Measurements from ENCODE around the gene SPHK2.

SPHK2 gene

DNA sequence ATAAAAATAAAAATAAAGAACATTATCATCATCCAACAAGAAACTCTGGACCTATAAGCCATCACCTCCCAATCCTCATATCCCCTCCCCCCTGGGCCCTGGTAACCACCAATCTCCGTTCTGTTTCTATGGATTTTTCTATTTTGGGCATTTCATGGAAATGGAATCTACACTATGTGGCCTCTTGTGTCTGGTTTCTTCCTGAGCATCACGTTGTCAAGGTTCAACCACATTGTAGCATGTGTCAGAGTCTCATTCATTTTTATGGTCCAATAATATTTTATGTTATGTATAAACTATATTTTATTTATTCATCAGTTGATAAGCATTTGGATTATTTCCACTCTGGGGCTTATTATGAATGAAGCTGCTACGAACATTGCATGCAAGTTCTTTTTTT, 40.4 kb upstream of the SPHK2 start:
- TF ChIP-seq SP1 (IDR thresholded peaks at IDR 0.05) (no peak), FOXK2 (IDR thresholded peaks at IDR 0.05) (no peak), TARDBP (IDR thresholded peaks at IDR 0.05) (no peak), BHLHE40 (IDR thresholded peaks at IDR 0.05; ENCODE audit: borderline replicate concordance) (no peak), SUZ12 (IDR thresholded peaks at IDR 0.05) (no peak), FOXM1 (IDR thresholded peaks at IDR 0.05; ENCODE audit: borderline replicate concordance) (no peak), FOXA1 (IDR thresholded peaks at IDR 0.05) (no peak), CTBP1 (IDR thresholded peaks at IDR 0.05; ENCODE audit: borderline replicate concordance) (no peak), L3MBTL2 (conservative IDR thresholded peaks at IDR 0.05) (no peak), ELF4 (IDR thresholded peaks at IDR 0.05) (no peak), LEF1 (IDR thresholded peaks at IDR 0.05; ENCODE audit: borderline replicate concordance) (no peak), ARNT (IDR thresholded peaks at IDR 0.05) (no peak), HDGF (IDR thresholded peaks at IDR 0.05; ENCODE audit: borderline replicate concordance) (no peak), ZNF384 (IDR thresholded peaks at IDR 0.05) (no peak), NFRKB (IDR thresholded peaks at IDR 0.05) (no peak)
- TF ChIP-seq, protein P1, sequence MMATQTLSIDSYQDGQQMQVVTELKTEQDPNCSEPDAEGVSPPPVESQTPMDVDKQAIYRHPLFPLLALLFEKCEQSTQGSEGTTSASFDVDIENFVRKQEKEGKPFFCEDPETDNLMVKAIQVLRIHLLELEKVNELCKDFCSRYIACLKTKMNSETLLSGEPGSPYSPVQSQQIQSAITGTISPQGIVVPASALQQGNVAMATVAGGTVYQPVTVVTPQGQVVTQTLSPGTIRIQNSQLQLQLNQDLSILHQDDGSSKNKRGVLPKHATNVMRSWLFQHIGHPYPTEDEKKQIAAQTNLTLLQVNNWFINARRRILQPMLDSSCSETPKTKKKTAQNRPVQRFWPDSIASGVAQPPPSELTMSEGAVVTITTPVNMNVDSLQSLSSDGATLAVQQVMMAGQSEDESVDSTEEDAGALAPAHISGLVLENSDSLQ (IDR thresholded peaks at IDR 0.05) = no peak
- CTCF ChIA-PET = no interaction called here
- no peak for DNase-seq (ENCODE audit: extremely low spot score)
- POLR2A ChIA-PET = no interaction called here

DNA sequence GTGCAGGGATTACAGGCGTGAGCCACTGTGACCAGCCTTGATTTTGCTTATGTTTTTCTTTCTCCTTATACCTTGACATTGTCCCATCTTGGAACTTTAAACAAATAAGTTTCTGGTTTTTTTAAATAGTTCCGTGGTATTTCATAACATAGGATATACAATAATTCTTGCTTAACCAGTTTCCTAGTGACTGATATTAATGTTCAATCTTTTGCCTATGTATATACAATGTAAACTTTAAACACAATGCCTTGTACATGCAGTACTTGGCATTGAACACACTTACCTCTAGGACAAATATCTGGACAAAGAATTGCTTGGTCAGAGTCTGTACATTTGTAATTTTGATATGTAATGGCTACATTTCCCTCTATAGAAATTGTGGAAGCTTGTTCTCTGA, 37.1 kb upstream of the SPHK2 start:
- ChIA-PET CTCF (no interaction called here), POLR2A (no interaction called here)

DNA sequence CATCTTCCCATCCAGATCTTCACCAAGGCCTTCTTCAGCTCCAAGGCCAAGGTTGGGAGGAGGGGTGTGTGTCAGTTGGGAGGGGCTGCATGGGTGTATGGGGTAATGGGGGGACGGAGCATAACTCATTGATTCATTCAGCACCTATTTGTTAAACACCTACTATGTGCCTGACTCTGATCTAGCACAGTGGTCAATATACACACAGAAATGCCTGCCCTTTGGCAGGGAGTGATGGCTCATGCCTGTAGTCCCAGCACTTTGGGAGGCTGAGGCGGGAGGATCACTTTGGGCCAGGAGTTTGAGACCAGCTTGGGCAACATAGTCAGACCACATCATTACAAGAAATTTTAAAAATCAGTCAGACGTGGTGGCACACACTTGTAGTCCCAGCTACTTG, 31.9 kb upstream of the SPHK2 start:
- TF ChIP-seq FOXK2 (IDR thresholded peaks at IDR 0.05) (no peak), NFRKB (IDR thresholded peaks at IDR 0.05) (no peak), SUZ12 (IDR thresholded peaks at IDR 0.05) (no peak), ZNF384 (IDR thresholded peaks at IDR 0.05) (no peak), ELF4 (IDR thresholded peaks at IDR 0.05) (no peak), FOXM1 (IDR thresholded peaks at IDR 0.05; ENCODE audit: borderline replicate concordance) (no peak), SP1 (IDR thresholded peaks at IDR 0.05) (no peak), TARDBP (IDR thresholded peaks at IDR 0.05) (no peak), LEF1 (IDR thresholded peaks at IDR 0.05; ENCODE audit: borderline replicate concordance) (no peak), HDGF (IDR thresholded peaks at IDR 0.05; ENCODE audit: borderline replicate concordance) (no peak), L3MBTL2 (conservative IDR thresholded peaks at IDR 0.05) (no peak), FOXA1 (IDR thresholded peaks at IDR 0.05) (no peak)
- no peak for DNase-seq (ENCODE audit: extremely low spot score)
- ChIA-PET POLR2A (interaction anchor here (1.3 to 1.4 kb wide), 2 partner anchors 73 to 196 kb away, joined by 3 read pairs; partner anchors contain the start of gene KDELR1), CTCF (interaction anchor here (0.9 to 4.0 kb wide), 2 partner anchors 80 to 98 kb away, joined by 3 to 52 read pairs; no protein-coding TSS in a partner anchor)

More for the DNA sequence above, 37.1 kb upstream of the SPHK2 start:
- DNase-seq (ENCODE audit: extremely low spot score) = no peak
- TF ChIP-seq FOXA1 (IDR thresholded peaks at IDR 0.05) = no peak
- no peak for TF ChIP-seq LEF1 (IDR thresholded peaks at IDR 0.05; ENCODE audit: borderline replicate concordance)
- TF ChIP-seq, protein P1 (IDR thresholded peaks at IDR 0.05) = no peak
- no peak for TF ChIP-seq ZNF384 (IDR thresholded peaks at IDR 0.05)

DNA sequence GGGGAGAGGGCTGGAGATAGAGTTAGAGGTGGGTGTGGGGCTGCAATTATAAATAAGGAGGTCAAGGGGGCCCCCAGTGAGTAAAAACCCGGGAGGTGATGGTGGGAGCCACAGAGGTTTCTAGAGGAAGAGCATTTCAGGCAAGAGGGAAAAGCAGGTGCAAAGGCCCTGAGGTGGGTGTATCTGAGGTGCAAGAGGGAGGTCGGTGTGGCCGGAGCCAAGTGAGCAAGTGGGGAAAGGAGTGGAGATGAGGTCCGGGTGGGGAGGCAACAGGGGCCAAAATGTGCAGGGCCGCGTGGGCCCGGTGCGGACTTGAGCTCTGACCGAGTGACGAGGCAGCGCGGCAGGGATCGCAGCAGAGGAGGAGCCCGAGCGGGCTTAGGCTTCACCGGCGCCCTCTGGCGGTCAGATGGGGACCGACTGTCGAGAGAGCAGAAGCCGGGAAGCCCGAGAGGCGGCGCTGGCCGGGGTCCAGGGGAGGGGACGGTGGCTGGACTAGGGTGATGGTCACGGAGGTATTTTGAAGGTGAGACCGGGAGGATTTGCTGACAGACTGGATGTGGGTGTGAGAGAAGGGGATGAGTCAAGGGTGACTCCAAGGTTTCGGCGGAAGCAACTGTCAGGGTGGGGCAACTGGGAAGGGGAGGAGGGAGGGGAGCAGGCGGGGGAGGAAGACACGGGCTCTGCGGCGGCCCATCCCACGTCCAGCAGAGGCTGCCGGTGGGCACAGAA, 30.5 kb upstream of the SPHK2 start:
- POLR2A ChIA-PET = interaction anchor here (1.4 to 1.5 kb wide), 3 partner anchors 30 to 80 kb away, joined by 5 to 6 read pairs (median 5); partner anchors contain the start of genes RPL18 and SPHK2
- CTCF ChIA-PET = interaction anchor here (0.6 to 1.5 kb wide), 9 partner anchors 12 to 267 kb away, joined by 3 to 7 read pairs (median 5); partner anchors contain the start of gene CA11
- 0 out of 2 replicates have a peak, but pooled peaks have one; percentile 31 for TF ChIP-seq TARDBP (IDR thresholded peaks at IDR 0.05)
- peak; percentile 34; the same call in 1 of the 2 replicates for TF ChIP-seq CTBP1 (IDR thresholded peaks at IDR 0.05; ENCODE audit: borderline replicate concordance)
- peak; percentile 72; the same call in 1 of the 2 replicates for TF ChIP-seq FOXM1 (IDR thresholded peaks at IDR 0.05; ENCODE audit: borderline replicate concordance)
- peak; percentile 38; the same call in 1 of the 2 replicates for TF ChIP-seq ZNF384 (IDR thresholded peaks at IDR 0.05)
- TF ChIP-seq L3MBTL2 (conservative IDR thresholded peaks at IDR 0.05) = peak; percentile 86
- TF ChIP-seq ARNT (IDR thresholded peaks at IDR 0.05) = no peak
- TF ChIP-seq ELF4 (IDR thresholded peaks at IDR 0.05) = no peak
- no peak for TF ChIP-seq HDGF (IDR thresholded peaks at IDR 0.05; ENCODE audit: borderline replicate concordance)
- TF ChIP-seq, protein P1 (IDR thresholded peaks at IDR 0.05) = 0 out of 2 replicates have a peak, but pooled peaks have one; percentile 34
- peak; percentile 90 for DNase-seq (ENCODE audit: extremely low spot score)

DNA sequence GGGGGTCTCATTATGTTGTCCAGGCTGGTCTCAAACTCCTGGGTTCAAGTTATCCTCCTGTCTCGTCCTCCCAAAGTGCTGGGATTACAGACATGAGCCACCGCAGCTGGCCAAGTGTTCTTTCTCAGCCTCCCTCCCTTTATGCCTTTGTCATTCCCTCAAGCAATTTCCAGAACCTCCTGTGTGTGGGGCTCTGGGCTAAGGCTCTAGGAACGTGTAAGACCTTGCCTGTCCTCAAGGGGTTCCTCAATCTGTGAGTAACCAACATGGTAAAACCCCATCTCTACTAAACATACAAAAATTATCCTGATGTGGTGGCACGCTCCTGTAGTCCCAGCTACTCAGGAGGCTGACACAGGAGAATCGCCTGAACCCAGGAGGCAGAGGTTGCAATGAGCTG, 28.3 kb upstream of the SPHK2 start:
- ChIA-PET POLR2A (interaction anchor here (1.0 kb wide), 1 partner anchor 28 kb away, joined by 3 read pairs; the partner anchor contains the start of genes RPL18 and SPHK2), CTCF (interaction anchor here (0.7 to 1.1 kb wide), 2 partner anchors 16 to 27 kb away, joined by 3 to 4 read pairs; partner anchors contain the start of gene SPACA4)
- TF ChIP-seq NFRKB (IDR thresholded peaks at IDR 0.05) (no peak), FOXK2 (IDR thresholded peaks at IDR 0.05) (no peak), FOXM1 (IDR thresholded peaks at IDR 0.05; ENCODE audit: borderline replicate concordance) (no peak), SP1 (IDR thresholded peaks at IDR 0.05) (no peak), ZNF384 (IDR thresholded peaks at IDR 0.05) (no peak), ARNT (IDR thresholded peaks at IDR 0.05) (no peak), FOXA1 (IDR thresholded peaks at IDR 0.05) (no peak), CTBP1 (IDR thresholded peaks at IDR 0.05; ENCODE audit: borderline replicate concordance) (no peak), SUZ12 (IDR thresholded peaks at IDR 0.05) (no peak)
- TF ChIP-seq, protein P1 (IDR thresholded peaks at IDR 0.05) = no peak
- no peak for DNase-seq (ENCODE audit: extremely low spot score)
